ENCODE measurements around the gene TBXAS1.
A peak's percentile ranks its signal among the peaks of the same experiment; 100 is the strongest.

Gene TBXAS1

GRCh38 chr7:139855498-139856270 is 26.6 kb downstream of the TBXAS1 start:
- DNase-seq, result peak; percentile 99 to 100

GRCh38 chr7:139857791-139858190 is 28.7 kb downstream of the TBXAS1 start:
- DNase-seq, result no peak

- DNase-seq, result peak; percentile 90 to 91
Measured at GRCh38 chr7:139860090-139860775, 31.2 kb downstream of the TBXAS1 start.

GRCh38 chr7:139861803-139862202 is 32.7 kb downstream of the TBXAS1 start:
- no peak for DNase-seq

GRCh38 chr7:139866047-139866837 is 37.2 kb downstream of the TBXAS1 start:
- DNase-seq, result no peak

- DNase-seq, result no peak
Measured at GRCh38 chr7:139867847-139868246, 38.8 kb downstream of the TBXAS1 start.

GRCh38 chr7:139869886-139870285 is 40.8 kb downstream of the TBXAS1 start:
- DNase-seq, result no peak

- no peak for DNase-seq
Measured at GRCh38 chr7:139870380-139870779, 41.3 kb downstream of the TBXAS1 start.

GRCh38 chr7:139871331-139871730 is 42.3 kb downstream of the TBXAS1 start:
- DNase-seq, result no peak

GRCh38 chr7:139871820-139872219 is 42.8 kb downstream of the TBXAS1 start:
- no peak for DNase-seq

GRCh38 chr7:139873593-139874301 is 44.7 kb downstream of the TBXAS1 start:
- no peak for DNase-seq

- DNase-seq, result no peak
Measured at GRCh38 chr7:139874302-139874629, 45.2 kb downstream of the TBXAS1 start.

- no peak for DNase-seq
Measured at GRCh38 chr7:139875821-139876241, 46.8 kb downstream of the TBXAS1 start.

GRCh38 chr7:139876622-139877283 is 47.7 kb downstream of the TBXAS1 start:
- no peak for DNase-seq

GRCh38 chr7:139883814-139884213 is 54.8 kb downstream of the TBXAS1 start:
- DNase-seq, result no peak

- DNase-seq, result no peak
Measured at GRCh38 chr7:139884441-139884840, 55.4 kb downstream of the TBXAS1 start.

GRCh38 chr7:139885511-139885910 is 56.4 kb downstream of the TBXAS1 start:
- no peak for DNase-seq

GRCh38 chr7:139886206-139886605 is 57.1 kb downstream of the TBXAS1 start:
- DNase-seq, result peak; percentile 54 to 61

GRCh38 chr7:139886899-139887298 is 57.8 kb downstream of the TBXAS1 start:
- DNase-seq, result no peak

GRCh38 chr7:139887992-139888481 is 59.0 kb downstream of the TBXAS1 start:
- peak in 1 of 2 experiments; percentile 34 for DNase-seq

GRCh38 chr7:139889186-139889871 is 60.3 kb downstream of the TBXAS1 start:
- DNase-seq, result no peak

- DNase-seq, result no peak
Measured at GRCh38 chr7:139893461-139893860, 64.4 kb downstream of the TBXAS1 start.
